GM18868 (cell line): Measurements from ENCODE around the gene PRKCE.

ENCODE experiments used
- ATAC-seq: cut with Tn5 transposase; IDR thresholded peaks from one replicate; pipeline ENCODE4 v1.9.1; 2021; ENCODE audit warnings: mild to moderate bottlenecking, moderate library complexity; ENCODE audit not compliant: unreplicated experiment

Gene PRKCE

GRCh38 chr2:45664635-45665261, 13.3 kb downstream of the PRKCE start:
- ATAC-seq = peak; percentile 51

DNA sequence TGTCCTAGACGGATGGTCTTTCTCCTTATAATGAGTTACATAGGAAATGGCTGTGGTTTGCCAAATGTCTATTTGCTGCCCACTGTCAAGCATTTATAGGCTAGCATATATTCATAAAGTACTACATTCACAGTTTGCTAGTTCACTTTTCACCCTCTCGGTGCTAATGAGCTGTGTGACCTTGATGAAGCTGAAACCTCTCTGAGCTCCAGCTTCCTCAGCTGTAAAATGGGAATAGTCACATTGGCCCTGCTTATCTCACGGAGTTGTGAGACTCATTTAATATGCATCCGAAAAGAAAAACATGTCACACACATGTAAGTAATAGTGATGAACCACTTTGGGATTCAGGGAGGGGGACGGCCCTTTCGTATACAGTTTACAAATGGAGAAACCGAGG, 17.0 kb downstream of the PRKCE start:
- ATAC-seq = no peak

GRCh38 chr2:45669032-45669486, 17.6 kb downstream of the PRKCE start:
- ATAC-seq = no peak

DNA sequence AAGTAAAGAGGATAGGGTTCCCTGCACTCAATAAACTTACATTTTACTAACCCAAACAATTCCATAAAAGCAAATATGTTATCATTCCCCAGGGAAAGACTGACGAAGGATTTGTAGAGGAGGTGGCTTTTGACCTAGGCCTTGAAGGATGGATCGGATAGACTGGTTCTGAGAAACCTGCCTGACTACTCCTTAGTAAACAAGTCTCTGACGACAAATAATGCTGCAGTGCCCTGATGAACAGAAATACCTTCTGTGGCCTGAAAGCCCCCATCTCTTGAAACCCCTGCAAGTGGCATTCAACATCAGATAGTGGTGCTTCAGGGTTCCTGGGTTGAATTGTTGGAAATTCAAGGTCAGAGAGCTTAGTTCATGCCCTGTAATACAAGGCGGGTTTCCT, 19.2 kb downstream of the PRKCE start:
- ATAC-seq = no peak

- no peak for ATAC-seq
Measured at GRCh38 chr2:45672138-45672537, 20.7 kb downstream of the PRKCE start.

- no peak for ATAC-seq
Measured at GRCh38 chr2:45674035-45674816, 22.8 kb downstream of the PRKCE start.

GRCh38 chr2:45675263-45675812, 23.9 kb downstream of the PRKCE start:
- ATAC-seq = no peak

- no peak for ATAC-seq
Measured at GRCh38 chr2:45676088-45676487, 24.6 kb downstream of the PRKCE start.

GRCh38 chr2:45678791-45679348, 27.4 kb downstream of the PRKCE start:
- ATAC-seq = no peak

GRCh38 chr2:45680351-45680967, 29.0 kb downstream of the PRKCE start:
- no peak for ATAC-seq

DNA sequence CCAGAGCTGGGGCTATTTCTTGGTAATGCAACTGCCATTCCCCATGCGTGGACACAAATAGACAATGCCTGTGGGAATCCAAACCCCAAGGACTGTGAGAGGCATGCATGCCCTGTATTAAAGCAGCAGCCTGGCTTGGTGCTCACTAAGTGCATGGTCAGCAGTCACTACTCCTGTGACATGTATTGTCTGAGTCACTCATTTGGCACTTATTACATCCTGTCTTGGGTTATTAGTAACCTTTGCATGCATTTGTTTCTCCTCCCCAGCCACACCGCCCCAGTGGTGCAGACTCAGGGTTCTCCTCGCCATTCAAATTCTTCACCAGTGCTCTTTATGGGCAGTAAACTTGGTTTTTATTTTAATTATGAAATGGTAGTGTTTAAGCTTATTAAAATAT, 30.2 kb downstream of the PRKCE start:
- peak; percentile 93 for ATAC-seq

- no peak for ATAC-seq
Measured at GRCh38 chr2:45683292-45683691, 31.8 kb downstream of the PRKCE start.

DNA sequence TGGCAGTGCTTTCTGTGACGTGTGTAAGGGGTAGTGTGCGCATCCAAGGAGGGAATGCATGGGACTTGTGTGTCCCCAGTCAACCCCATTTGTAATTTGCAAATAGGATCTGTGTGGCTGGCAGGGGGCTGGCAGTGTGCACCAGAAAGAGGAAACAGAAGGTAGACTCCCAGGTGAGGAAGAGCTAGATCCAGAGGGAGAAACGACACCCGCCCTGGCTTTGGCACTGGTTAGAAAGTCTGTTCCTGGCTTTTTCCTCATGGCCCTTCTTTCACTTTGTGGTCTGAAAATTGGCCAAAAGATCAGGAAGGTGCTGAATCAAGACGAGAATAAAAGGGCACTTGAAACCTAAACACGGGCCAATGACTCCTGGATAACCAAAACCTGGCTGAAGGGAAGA, 33.3 kb downstream of the PRKCE start:
- no peak for ATAC-seq

GRCh38 chr2:45685260-45685659, 33.8 kb downstream of the PRKCE start:
- no peak for ATAC-seq

- ATAC-seq = no peak
Measured at GRCh38 chr2:45687964-45688363, 36.5 kb downstream of the PRKCE start.

GRCh38 chr2:45688479-45689298, 37.2 kb downstream of the PRKCE start:
- ATAC-seq = no peak

GRCh38 chr2:45690231-45690630, 38.8 kb downstream of the PRKCE start:
- ATAC-seq = no peak

- ATAC-seq = peak; percentile 59
Measured at GRCh38 chr2:45691171-45691999, 39.9 kb downstream of the PRKCE start.

GRCh38 chr2:45692566-45692965, 41.1 kb downstream of the PRKCE start:
- ATAC-seq = no peak
